GM10248 (cell line): ENCODE measurements around the gene NDUFB8.

ENCODE experiments used
- CTCF ChIA-PET: fragments of 300-600 bp; sonication (Branson Sonifier 250); formaldehyde crosslinking; extraction: SDS; loops from one replicate; lab custom pipeline; 2021; ENCODE audit warnings: antibody characterized with exemption; lab: Yijun Ruan, JAX
- POLR2A ChIA-PET: fragments of 350-650 bp; sonication (Branson Sonifier 250); formaldehyde crosslinking; extraction: SDS; loops from one replicate; lab custom pipeline; 2020; ENCODE audit warnings: antibody characterized with exemption; lab: Yijun Ruan, JAX
- DNase-seq: peaks from one replicate; pipeline ENCODE4 v3.0.0; 2012; ENCODE audit errors: extremely low spot score
- TF ChIP-seq, protein P1 (sequence below): IDR thresholded peaks from 2 replicates; pipeline ENCODE4 v1.5.1; 2012; ENCODE audit warnings: mild to moderate bottlenecking, low read depth; ENCODE audit errors: extremely low read depth, missing control alignments, control extremely low read depth

The NDUFB8 gene

DNA sequence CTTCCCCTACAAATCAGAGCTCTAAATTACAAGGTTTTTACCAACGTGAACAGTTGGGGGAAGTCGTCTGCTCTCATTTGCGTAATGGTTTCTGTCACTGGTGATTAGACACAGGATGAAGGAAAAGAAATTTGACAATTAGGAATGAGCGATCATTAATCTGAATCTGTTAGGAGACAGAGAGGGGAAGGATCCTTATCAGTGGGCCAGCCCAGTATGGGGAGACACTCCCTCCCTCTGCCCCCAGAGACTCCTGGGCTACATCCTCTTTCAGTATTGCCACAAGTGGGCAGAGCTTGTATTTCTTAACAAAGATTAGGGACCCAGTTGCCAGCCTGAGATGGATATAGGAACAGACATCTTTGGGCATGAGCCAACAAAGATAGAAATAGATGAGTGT lies 21.5 kb upstream of the NDUFB8 start:
- no peak for DNase-seq
- POLR2A ChIA-PET: no interaction called here
- CTCF ChIA-PET: interaction anchor here (0.9 to 3.5 kb wide), 6 partner anchors 12 to 214 kb away, joined by 3 to 13 read pairs (median 4); no protein-coding TSS in a partner anchor
- TF ChIP-seq, protein P1, sequence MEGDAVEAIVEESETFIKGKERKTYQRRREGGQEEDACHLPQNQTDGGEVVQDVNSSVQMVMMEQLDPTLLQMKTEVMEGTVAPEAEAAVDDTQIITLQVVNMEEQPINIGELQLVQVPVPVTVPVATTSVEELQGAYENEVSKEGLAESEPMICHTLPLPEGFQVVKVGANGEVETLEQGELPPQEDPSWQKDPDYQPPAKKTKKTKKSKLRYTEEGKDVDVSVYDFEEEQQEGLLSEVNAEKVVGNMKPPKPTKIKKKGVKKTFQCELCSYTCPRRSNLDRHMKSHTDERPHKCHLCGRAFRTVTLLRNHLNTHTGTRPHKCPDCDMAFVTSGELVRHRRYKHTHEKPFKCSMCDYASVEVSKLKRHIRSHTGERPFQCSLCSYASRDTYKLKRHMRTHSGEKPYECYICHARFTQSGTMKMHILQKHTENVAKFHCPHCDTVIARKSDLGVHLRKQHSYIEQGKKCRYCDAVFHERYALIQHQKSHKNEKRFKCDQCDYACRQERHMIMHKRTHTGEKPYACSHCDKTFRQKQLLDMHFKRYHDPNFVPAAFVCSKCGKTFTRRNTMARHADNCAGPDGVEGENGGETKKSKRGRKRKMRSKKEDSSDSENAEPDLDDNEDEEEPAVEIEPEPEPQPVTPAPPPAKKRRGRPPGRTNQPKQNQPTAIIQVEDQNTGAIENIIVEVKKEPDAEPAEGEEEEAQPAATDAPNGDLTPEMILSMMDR: no peak

DNA sequence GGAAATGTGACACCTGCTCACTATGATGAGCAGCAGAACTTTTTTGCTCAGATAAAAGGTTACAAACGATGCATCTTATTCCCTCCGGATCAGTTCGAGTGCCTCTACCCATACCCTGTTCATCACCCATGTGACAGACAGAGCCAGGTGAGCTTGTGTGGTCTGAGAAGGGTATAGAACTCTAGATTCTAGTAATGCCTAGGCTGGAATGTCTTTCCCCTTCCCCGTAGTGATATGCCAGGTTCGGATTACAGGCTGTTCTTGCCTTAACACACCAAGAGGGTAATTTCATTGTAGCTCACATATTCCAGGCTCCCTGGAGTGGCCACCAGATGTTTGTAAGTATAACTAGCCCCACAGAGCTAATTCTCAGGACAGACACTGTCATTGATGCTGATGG lies 15.3 kb upstream of the NDUFB8 start:
- POLR2A ChIA-PET: no interaction called here
- CTCF ChIA-PET: interaction anchor here (1.7 to 2.6 kb wide), 5 partner anchors 9 to 27 kb away, joined by 7 to 39 read pairs (median 7); partner anchors contain the start of gene HIF1AN

DNA sequence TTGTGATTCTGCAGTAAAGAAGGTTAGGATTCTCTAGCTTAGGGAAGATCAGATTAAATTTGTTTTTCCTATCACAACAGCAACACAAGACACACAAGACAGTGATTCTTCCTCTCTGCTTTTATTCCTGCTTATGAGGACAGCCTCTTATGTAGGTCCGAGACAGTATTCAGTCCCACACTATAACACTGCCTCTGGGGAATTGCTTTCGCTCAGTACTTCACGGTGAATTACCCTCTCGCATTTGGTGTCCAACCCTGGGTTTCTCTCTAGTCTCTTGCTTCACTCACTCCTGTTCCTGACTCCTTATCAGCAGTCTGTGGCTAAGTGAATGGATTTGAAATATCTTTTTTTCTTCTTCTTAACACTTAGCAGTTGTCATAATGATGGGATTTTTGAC lies 7.8 kb upstream of the NDUFB8 start:
- POLR2A ChIA-PET: no interaction called here
- TF ChIP-seq, protein P1: no peak
- CTCF ChIA-PET: interaction anchor here (0.9 to 4.0 kb wide), 5 partner anchors 8 to 206 kb away, joined by 3 to 39 read pairs (median 13); no protein-coding TSS in a partner anchor
- DNase-seq: no peak

More for the DNA sequence above, 15.3 kb upstream of the NDUFB8 start:
- TF ChIP-seq, protein P1: no peak
- DNase-seq: no peak

DNA sequence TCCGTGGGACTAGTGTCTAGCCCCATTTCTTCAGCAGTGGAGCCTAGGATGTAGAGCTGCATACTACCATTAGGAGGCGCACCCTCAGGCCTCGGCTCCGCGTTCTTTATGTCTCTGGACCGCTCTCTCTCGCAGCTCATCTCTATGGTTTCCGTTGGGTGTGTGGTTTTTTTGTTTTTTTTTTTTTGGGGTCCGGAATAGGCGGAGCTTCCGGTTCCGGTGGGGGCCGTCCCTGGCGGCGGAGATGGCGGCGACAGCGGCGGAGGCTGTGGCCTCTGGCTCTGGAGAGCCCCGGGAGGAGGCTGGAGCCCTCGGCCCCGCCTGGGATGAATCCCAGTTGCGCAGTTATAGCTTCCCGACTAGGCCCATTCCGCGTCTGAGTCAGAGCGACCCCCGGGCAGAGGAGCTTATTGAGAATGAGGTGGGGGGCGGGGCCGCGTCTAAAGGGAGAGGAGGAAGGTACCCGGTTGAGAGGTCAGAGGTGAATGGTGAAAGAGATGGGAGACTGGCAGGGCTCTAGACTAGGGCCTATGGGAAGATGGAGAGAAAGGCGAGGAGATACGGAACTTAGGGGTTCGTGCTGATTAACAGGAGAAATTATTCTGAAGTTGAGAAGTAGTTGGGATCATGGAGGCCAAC lies 6.2 kb upstream of the NDUFB8 start, which contains the start of gene HIF1AN:
TSS of gene HIF1AN (plus strand) at position 229 of the 639 bp plus-strand sequence. CDS start at position 245, 16 bp downstream.
- CTCF ChIA-PET: interaction anchor here (0.6 to 5.1 kb wide), 26 partner anchors 9 to 411 kb away, joined by 3 to 39 read pairs (median 4); no protein-coding TSS in a partner anchor
- peak; percentile 97 for DNase-seq
- TF ChIP-seq, protein P1: peak; percentile 90
- POLR2A ChIA-PET: interaction anchor here (0.5 to 0.7 kb wide), 2 partner anchors 34 to 161 kb away, joined by 3 to 4 read pairs; no protein-coding TSS in a partner anchor

DNA sequence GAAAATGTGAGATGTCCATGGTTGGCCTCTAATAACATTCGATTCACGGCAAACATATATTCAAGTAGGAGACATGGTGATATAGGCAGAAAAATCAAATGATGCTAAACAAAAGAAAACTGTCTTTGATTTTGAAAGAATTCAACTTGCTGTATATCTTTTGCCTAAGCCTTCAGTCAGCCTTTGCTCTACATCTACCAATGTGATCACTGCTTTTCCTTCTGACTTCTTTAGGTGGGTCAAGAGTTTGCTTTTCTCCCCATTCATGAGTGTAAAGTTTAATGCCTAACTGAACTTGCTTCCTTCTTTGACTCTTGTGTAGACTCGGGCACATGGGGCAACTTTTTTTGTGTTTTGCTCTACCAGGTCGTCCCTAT lies 5.7 kb upstream of the NDUFB8 start:
- CTCF ChIA-PET: interaction anchor here (0.6 to 5.1 kb wide), 26 partner anchors 9 to 412 kb away, joined by 3 to 39 read pairs (median 4); no protein-coding TSS in a partner anchor
- POLR2A ChIA-PET: interaction anchor here (0.5 kb wide), 1 partner anchor 35 kb away, joined by 4 read pairs; no protein-coding TSS in a partner anchor
- TF ChIP-seq, protein P1: no peak
- no peak for DNase-seq

DNA sequence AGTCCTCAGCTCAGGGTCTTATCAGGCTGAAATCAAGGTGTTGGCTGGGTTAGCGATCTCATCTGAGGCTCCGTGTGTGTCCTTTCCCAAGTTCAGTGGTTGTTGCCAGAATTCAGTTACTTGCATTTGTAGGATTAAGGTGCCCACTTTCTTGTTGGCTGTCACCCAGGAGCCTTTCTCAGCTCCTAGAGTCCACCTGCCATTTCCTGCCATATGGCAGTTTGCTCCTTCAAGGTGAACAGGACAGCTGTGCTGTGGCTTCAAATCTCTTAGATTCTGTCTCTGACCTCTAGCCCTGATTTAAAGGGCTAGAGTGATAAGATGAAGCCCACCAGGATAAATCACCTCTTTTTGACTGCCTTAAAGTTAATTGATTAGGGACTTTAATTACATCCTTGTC lies 5.1 kb upstream of the NDUFB8 start:
- CTCF ChIA-PET: interaction anchor here (1.2 to 5.1 kb wide), 9 partner anchors 10 to 195 kb away, joined by 3 to 39 read pairs (median 6); no protein-coding TSS in a partner anchor
- POLR2A ChIA-PET: no interaction called here
- DNase-seq: no peak
- TF ChIP-seq, protein P1: no peak
